ENCODE results near the gene PLCB1. TPM values are rescaled to one million over a fixed set of nuclear protein-coding genes. Genes with fewer than 3 reads are reported as not detected.

PLCB1 gene
- total RNA-seq, 1 experiment from 2014 or later = 11.3 TPM

DNA sequence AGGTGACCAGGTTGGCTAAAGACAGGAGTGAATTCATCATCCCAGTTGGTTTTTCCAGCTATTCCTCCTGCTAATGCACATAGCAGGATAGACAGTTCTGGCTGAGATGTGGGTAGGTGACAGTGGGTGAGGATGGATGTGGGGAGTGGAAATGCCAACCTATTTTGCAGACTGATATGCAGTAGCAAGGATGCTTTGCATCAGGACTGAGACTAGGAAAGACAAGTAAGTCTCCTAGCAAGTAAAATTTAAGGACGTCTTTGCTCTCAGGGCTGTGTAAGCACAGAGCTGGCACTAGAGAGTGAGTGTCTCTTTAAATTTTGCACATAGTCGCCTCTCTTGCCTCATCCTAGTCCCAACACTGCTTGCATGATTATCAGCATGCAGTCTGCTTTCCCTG is 568.7 kb downstream of the PLCB1 start:
- peaks cover 12% of the 10 kb centered on the region for H3K36me3 Mint-ChIP-seq
- no peak for DNase-seq (ENCODE audit: low spot score)
- no peak for TF ChIP-seq ZNF232 (CRISPR knock-in tag; IDR thresholded peaks at IDR 0.05)
- TF ChIP-seq ZNF121 (CRISPR knock-in tag; IDR thresholded peaks at IDR 0.05) = no peak
- TF ChIP-seq GTF2I (CRISPR knock-in tag; conservative IDR thresholded peaks at IDR 0.05) = no peak
- TF ChIP-seq SMAD4 (CRISPR knock-in tag; IDR thresholded peaks at IDR 0.05) = no peak
- TF ChIP-seq, protein P1, sequence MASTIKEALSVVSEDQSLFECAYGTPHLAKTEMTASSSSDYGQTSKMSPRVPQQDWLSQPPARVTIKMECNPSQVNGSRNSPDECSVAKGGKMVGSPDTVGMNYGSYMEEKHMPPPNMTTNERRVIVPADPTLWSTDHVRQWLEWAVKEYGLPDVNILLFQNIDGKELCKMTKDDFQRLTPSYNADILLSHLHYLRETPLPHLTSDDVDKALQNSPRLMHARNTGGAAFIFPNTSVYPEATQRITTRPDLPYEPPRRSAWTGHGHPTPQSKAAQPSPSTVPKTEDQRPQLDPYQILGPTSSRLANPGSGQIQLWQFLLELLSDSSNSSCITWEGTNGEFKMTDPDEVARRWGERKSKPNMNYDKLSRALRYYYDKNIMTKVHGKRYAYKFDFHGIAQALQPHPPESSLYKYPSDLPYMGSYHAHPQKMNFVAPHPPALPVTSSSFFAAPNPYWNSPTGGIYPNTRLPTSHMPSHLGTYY (CRISPR knock-in tag; IDR thresholded peaks at IDR 0.05) = no peak
- no peak for TF ChIP-seq FOXJ3 (CRISPR knock-in tag; IDR thresholded peaks at IDR 0.05; ENCODE audit: borderline replicate concordance)
- H3K27me3 Mint-ChIP-seq (ENCODE audit: low read depth) = no peaks in the 10 kb centered on the region
- H3K27ac Mint-ChIP-seq = no peak overlapping the region
- ChIA-PET CTCF (no interaction called here), POLR2A (no interaction called here)
- H3K4me3 Mint-ChIP-seq = no peak overlapping the region
- no peak for ATAC-seq
- H3K4me1 Mint-ChIP-seq = no peaks in the 10 kb centered on the region
- H3K9me3 Mint-ChIP-seq = peaks cover 21% of the 10 kb centered on the region

DNA sequence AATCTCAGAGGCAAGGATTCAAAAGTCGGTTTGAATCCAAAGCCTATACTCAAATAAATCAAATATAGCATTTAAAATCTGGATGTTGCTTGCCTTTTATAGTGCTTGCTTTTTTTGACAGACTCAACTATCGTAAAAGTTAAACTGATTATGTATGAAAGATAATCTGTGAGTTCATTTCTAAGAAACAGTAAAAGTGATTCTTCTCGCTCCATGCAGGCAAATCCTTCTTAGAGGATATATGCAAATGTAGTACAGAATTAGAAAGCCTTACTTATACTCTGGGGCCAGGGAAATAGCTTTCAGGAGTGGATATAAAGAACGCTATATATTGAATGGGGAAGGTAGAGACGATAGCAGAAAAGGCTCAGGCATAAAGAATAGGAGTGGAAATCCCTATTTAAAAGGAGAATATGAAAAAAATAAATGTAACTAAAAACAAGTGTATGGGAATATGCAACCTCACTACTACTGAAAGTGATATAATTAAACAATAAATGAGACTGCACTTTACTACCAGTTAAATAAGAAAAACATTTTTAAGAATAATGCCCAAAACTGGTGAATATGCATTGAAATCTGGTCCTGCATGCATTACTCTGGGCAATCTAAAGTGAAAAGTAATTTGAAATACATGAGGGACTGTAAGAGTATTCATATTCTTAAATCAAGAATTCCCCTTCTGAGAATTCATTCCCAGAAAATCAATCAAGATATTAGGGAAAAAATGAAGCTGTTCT is 575.1 kb downstream of the PLCB1 start:
- no peak overlapping the region for H3K27ac Mint-ChIP-seq
- ATAC-seq (no peak), DNase-seq (ENCODE audit: low spot score) (no peak)
- no peaks in the 10 kb centered on the region for H3K27me3 Mint-ChIP-seq (ENCODE audit: low read depth)
- ChIA-PET CTCF (no interaction called here), POLR2A (no interaction called here)
- H3K4me3 Mint-ChIP-seq = no peak overlapping the region
- no peaks in the 10 kb centered on the region for H3K4me1 Mint-ChIP-seq
- TF ChIP-seq EMX1 (CRISPR knock-in tag; IDR thresholded peaks at IDR 0.05) = no peak
- no peak for TF ChIP-seq ZNF138 (CRISPR knock-in tag; conservative IDR thresholded peaks at IDR 0.05)
- TF ChIP-seq IRF2 (CRISPR knock-in tag; IDR thresholded peaks at IDR 0.05; ENCODE audit: borderline replicate concordance, low read depth) = no peak
- TF ChIP-seq ZNF232 (CRISPR knock-in tag; IDR thresholded peaks at IDR 0.05) = no peak
- no peak for TF ChIP-seq TEAD1 (CRISPR knock-in tag; IDR thresholded peaks at IDR 0.05)
- TF ChIP-seq, protein P2, sequence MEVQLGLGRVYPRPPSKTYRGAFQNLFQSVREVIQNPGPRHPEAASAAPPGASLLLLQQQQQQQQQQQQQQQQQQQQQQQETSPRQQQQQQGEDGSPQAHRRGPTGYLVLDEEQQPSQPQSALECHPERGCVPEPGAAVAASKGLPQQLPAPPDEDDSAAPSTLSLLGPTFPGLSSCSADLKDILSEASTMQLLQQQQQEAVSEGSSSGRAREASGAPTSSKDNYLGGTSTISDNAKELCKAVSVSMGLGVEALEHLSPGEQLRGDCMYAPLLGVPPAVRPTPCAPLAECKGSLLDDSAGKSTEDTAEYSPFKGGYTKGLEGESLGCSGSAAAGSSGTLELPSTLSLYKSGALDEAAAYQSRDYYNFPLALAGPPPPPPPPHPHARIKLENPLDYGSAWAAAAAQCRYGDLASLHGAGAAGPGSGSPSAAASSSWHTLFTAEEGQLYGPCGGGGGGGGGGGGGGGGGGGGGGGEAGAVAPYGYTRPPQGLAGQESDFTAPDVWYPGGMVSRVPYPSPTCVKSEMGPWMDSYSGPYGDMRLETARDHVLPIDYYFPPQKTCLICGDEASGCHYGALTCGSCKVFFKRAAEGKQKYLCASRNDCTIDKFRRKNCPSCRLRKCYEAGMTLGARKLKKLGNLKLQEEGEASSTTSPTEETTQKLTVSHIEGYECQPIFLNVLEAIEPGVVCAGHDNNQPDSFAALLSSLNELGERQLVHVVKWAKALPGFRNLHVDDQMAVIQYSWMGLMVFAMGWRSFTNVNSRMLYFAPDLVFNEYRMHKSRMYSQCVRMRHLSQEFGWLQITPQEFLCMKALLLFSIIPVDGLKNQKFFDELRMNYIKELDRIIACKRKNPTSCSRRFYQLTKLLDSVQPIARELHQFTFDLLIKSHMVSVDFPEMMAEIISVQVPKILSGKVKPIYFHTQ (CRISPR knock-in tag; IDR thresholded peaks at IDR 0.05) = no peak
- no peak for TF ChIP-seq ZNF671 (CRISPR knock-in tag; IDR thresholded peaks at IDR 0.05)
- TF ChIP-seq, protein P3, sequence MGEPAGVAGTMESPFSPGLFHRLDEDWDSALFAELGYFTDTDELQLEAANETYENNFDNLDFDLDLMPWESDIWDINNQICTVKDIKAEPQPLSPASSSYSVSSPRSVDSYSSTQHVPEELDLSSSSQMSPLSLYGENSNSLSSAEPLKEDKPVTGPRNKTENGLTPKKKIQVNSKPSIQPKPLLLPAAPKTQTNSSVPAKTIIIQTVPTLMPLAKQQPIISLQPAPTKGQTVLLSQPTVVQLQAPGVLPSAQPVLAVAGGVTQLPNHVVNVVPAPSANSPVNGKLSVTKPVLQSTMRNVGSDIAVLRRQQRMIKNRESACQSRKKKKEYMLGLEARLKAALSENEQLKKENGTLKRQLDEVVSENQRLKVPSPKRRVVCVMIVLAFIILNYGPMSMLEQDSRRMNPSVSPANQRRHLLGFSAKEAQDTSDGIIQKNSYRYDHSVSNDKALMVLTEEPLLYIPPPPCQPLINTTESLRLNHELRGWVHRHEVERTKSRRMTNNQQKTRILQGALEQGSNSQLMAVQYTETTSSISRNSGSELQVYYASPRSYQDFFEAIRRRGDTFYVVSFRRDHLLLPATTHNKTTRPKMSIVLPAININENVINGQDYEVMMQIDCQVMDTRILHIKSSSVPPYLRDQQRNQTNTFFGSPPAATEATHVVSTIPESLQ (CRISPR knock-in tag; IDR thresholded peaks at IDR 0.05) = no peak
- TF ChIP-seq NR2C2 (CRISPR knock-in tag; IDR thresholded peaks at IDR 0.05) = no peak
- TF ChIP-seq, protein P4, sequence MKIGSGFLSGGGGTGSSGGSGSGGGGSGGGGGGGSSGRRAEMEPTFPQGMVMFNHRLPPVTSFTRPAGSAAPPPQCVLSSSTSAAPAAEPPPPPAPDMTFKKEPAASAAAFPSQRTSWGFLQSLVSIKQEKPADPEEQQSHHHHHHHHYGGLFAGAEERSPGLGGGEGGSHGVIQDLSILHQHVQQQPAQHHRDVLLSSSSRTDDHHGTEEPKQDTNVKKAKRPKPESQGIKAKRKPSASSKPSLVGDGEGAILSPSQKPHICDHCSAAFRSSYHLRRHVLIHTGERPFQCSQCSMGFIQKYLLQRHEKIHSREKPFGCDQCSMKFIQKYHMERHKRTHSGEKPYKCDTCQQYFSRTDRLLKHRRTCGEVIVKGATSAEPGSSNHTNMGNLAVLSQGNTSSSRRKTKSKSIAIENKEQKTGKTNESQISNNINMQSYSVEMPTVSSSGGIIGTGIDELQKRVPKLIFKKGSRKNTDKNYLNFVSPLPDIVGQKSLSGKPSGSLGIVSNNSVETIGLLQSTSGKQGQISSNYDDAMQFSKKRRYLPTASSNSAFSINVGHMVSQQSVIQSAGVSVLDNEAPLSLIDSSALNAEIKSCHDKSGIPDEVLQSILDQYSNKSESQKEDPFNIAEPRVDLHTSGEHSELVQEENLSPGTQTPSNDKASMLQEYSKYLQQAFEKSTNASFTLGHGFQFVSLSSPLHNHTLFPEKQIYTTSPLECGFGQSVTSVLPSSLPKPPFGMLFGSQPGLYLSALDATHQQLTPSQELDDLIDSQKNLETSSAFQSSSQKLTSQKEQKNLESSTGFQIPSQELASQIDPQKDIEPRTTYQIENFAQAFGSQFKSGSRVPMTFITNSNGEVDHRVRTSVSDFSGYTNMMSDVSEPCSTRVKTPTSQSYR (CRISPR knock-in tag; IDR thresholded peaks at IDR 0.05) = no peak
- no peak for TF ChIP-seq RELA (CRISPR knock-in tag; IDR thresholded peaks at IDR 0.05; ENCODE audit: borderline replicate concordance)
- TF ChIP-seq SOX15 (CRISPR knock-in tag; IDR thresholded peaks at IDR 0.05) = no peak
- TF ChIP-seq ZNF317 (CRISPR knock-in tag; IDR thresholded peaks at IDR 0.05; ENCODE audit: borderline replicate concordance, low read depth) = no peak
- H3K36me3 Mint-ChIP-seq = peaks cover 10% of the 10 kb centered on the region
- peaks cover 20% of the 10 kb centered on the region for H3K9me3 Mint-ChIP-seq

Measured in WTC11 (cell line).